ENCODE results near the gene HOXC13.

HOXC13 gene

DNA sequence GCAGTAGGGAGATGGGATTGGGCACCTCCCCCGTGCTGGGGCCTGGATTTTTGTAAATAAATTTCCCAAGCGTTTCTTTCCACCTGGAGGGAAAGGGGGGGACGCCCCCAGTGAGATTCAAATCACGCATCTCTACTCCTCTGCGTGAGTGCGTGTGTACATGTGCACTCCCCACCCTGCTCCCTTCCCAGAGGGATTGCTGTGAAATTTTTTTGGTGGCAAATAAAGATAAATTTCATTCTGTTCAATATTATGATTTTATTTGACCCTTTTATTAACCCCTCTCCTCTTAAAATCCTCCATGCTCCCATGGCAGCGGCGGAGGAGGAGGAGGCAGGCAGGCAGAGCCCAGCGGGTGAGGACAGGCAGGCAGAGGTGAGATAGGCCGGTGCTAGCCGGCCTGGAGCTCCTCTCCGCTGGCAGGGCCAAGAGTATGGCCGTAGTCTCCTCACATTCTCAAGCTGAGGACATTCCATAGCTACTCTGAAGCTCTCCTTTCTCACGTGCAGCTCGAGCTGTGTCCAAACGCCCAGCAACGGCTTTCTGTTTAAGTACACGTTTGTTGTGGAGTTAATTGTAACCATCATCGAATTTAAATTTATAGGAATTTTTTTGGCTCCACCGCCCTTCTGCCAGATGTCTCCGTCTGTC lies 37.7 kb downstream of the HOXC13 start:
- TF ChIP-seq, protein P1, sequence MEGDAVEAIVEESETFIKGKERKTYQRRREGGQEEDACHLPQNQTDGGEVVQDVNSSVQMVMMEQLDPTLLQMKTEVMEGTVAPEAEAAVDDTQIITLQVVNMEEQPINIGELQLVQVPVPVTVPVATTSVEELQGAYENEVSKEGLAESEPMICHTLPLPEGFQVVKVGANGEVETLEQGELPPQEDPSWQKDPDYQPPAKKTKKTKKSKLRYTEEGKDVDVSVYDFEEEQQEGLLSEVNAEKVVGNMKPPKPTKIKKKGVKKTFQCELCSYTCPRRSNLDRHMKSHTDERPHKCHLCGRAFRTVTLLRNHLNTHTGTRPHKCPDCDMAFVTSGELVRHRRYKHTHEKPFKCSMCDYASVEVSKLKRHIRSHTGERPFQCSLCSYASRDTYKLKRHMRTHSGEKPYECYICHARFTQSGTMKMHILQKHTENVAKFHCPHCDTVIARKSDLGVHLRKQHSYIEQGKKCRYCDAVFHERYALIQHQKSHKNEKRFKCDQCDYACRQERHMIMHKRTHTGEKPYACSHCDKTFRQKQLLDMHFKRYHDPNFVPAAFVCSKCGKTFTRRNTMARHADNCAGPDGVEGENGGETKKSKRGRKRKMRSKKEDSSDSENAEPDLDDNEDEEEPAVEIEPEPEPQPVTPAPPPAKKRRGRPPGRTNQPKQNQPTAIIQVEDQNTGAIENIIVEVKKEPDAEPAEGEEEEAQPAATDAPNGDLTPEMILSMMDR (IDR thresholded peaks at IDR 0.05; ENCODE audit: insufficient read depth, low read depth, low read length, missing control alignments): no peak
- no peak for DNase-seq (ENCODE audit: low read depth)

DNA sequence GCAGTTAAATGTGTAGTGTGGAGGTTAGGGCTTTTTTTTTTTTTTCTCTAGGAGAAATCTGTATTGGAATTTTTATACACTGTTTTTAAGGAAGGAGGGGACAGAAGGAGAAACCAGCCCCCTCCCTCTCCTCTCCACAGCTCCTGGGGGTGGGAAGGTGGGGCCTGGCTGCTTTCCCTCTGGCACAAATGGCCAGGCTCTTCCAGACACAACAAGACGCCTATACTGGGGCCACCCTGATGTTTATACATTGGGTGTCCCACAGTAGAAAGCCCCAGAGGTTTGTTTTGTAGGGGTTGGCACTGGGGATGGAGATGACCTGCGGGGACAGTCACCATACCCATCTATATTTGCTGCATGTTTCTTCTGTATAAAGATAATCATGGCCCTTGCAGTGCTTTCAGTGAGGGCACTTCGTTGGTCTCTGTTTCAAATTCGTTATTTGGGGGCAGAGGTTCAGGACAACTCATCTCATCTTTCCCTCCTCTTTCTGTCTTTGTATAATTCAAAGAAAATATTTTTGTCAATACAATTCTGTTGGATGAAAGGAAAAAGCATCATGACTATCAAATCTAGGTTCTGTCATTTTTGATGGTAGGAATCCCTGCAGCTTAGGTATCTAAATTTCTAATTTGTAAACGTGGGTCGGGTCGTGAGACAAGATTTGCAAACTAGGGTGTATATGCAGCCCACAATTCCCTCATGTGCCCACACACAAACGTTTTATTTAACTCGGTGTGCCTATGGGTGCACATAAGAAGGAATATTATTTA lies 38.4 kb downstream of the HOXC13 start:
- H3K4me3 ChIP-seq (ENCODE audit: low read depth, low read length): no peak overlapping the region
- DNase-seq (ENCODE audit: low read depth): no peak
- TF ChIP-seq, protein P1 (IDR thresholded peaks at IDR 0.05; ENCODE audit: insufficient read depth, low read depth, low read length, missing control alignments): no peak

More for the DNA sequence above, 37.7 kb downstream of the HOXC13 start:
- no peak overlapping the region for H3K4me3 ChIP-seq (ENCODE audit: low read depth, low read length)

DNA sequence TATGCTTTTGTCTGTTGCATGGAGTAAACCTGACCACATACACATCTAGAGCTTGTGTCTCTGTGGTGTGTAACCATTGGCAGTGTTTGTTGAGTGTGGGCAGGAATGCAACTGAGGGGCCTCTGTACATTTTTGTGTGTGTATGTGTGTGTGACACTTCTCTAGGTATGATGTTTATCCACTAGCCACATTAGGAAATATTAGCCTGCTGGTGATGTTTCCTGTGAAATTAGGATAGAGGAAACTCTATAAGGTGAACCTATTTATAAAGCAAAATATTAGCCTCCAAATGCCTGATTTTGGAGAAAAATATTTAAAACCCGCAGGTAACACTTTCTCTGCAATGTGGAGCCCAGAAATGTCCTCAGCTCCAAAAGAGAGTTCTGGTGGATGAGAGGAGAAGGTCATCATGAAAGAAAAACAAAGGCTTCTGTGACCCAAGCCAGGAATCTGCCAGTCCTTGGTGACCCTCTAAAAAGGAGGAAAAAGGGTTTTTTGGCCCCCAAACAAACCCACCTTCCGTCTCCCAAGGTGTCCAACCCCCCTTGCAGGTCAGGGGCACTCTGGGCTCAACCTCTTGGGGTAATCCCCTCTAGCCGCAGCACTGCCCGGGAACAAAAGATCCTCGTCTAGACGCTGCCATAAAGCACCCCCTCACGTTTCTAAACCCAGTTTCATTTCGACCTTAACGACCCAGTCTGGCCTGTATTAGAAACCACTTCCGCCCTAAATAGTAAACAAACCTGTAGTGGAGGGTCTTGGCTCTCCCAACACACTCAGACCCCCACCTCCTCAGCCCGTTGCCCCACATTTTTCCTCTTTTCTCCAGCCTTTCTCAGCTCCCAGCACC lies 39.2 kb downstream of the HOXC13 start:
- peak; percentile 33 for DNase-seq (ENCODE audit: low read depth)
- no peak overlapping the region for H3K4me3 ChIP-seq (ENCODE audit: low read depth, low read length)
- TF ChIP-seq, protein P1 (IDR thresholded peaks at IDR 0.05; ENCODE audit: insufficient read depth, low read depth, low read length, missing control alignments): no peak

DNA sequence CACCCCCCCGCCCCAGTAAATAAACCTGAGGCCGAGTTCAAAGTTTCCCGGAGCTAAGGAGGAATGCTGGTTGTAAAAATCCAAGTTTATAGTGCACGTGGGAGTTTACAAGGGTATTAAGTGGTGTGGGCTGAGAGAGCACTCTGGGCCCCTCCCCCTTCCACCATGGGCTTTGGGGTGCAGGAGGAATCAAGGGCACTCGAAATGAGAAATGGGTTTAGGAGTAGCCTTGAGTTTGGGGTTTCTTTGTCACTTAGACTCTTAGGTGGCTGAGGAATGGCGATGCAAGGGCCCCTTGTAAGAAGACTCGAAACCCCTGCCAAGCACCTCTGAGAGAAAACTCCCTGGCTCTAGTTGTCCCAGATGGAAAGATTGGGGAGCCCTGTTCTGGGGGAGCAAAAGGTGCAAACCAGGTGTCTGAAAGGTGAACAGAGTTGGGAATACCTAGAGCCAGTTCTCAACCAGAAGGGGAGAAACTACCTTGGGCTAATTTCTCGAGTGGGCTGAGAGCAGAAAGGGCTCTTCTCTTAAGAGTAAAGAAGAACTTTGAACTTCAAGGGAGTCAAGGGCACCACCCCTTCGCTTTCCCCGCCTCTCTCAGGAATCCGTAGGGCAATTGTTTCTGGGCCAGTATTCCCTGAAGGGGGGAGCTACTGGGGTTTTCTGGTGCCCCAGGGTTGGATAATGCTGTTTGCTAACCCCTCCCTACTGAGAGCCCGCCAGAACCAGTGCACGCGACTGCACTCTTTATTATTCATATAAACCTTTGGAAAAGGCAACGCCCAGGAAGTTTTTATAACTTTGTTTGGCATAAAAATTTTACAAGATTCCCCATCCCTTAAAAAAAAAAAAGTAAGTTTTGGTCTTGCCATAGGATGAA lies 40.1 kb downstream of the HOXC13 start:
- DNase-seq (ENCODE audit: low read depth): no peak
- no peak overlapping the region for H3K4me3 ChIP-seq (ENCODE audit: low read depth, low read length)
- TF ChIP-seq, protein P1 (IDR thresholded peaks at IDR 0.05; ENCODE audit: insufficient read depth, low read depth, low read length, missing control alignments): no peak

DNA sequence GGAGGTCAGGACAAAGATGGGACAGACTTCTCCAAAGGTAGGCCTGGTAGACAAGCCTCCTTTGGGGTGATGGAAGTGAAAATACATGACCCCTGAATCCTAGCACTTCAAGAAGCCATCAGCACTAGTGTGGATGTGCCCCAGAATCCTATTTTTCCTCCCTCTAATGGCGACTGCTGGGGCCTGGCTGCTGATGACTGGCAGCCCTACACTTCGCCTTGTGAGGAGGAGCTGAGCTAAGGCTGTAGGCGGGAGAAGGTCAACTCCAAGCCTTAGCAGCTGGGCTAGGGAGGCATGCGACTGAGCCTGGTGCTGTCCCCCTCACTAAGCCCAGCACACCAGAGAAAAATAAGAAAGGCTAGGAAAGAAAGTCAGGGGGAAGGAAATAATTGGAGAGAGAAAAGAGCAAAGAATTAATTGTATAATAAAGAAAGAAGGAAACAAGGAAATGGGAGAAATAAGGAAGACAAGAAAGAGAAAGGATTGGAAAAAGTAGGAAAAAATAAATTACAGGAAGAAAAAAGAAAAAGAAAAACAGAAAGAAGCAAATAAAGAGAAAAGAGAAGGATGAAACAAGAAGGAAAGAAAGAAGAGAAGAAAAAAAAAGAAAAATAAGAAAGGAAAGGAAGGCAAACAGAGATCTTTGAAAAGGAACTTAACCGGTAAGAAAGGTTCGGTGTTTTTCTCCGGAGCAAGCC lies 41.6 kb downstream of the HOXC13 start:
- no peak overlapping the region for H3K4me3 ChIP-seq (ENCODE audit: low read depth, low read length)
- TF ChIP-seq, protein P1 (IDR thresholded peaks at IDR 0.05; ENCODE audit: insufficient read depth, low read depth, low read length, missing control alignments): no peak
- DNase-seq (ENCODE audit: low read depth): no peak
